ENCODE data around the gene PLK4.

Gene PLK4

DNA sequence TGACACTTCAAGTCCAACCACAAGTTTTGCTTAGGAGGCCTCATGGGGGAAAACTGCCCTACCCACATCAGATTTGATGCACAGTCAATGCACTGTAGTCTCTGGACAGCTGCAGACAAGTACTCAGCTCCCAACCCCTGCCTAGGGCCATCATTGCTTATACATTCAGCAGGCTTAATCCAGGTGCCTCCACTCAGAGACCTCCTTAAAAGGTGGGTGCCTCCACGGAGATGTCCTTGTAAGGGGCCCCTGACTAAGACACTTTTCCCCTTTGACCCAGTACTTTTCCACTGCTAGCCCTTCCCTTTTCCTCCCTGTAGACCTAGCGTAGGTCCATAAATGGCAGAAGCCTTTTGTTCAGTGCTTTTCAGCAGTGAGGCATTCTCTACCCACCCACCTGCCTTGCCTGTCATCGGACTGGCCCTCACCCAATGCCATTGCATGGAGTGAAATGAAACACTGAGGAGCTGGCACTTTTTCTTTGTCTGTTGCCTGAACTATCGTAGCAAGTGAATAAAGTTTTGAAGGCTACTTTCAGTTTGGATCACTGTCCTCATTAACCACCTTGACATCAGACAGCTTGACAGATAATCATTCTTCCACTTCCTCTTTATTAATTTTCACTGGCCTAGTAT lies 23.8 kb upstream of the PLK4 start:
- no peak overlapping the region for H3K27ac ChIP-seq (ENCODE audit: low read depth in 2 of 2, low read length in 2 of 2)
- H3K9ac ChIP-seq (ENCODE audit: low read depth in 1 of 2, low read length in 2 of 2), result no peak overlapping the region
- no peaks in the 10 kb centered on the region for H3K27me3 ChIP-seq (ENCODE audit: control insufficient read depth in 2 of 2, insufficient read depth in 2 of 2, low read length in 2 of 2)
- H3K36me3 ChIP-seq (ENCODE audit: control insufficient read depth in 2 of 2, insufficient read depth in 2 of 2, low read length in 2 of 2), result no peaks in the 10 kb centered on the region
- peaks cover 0 to 3% of the 10 kb centered on the region in 2 donors for H3K9me3 ChIP-seq (ENCODE audit: control insufficient read depth in 2 of 2, low read length in 2 of 2)
- H3K4me1 ChIP-seq (ENCODE audit: control insufficient read depth in 2 of 2, insufficient read depth in 2 of 2, low read length in 2 of 2), result no peaks in the 10 kb centered on the region
- H3K4me3 ChIP-seq (ENCODE audit: low read length in 2 of 2), result no peak overlapping the region

DNA sequence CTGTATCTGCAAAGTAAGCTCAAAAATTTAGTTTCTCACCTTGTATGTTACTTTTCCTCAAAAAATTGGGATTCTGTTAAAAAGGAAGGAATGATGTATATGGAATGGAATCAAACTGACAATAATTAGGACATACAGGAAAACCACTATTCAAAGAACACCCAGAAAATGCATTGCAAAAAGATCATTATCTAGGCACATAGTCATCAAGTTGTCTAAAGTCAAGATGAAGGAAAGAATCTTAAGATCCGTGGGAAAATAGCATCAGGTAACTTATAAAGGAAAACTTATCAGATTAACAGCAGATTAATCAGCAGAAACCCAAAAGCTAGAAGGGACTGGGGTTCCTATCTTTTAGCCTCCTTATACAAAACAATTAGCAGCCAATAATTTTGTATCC lies 23.1 kb upstream of the PLK4 start:
- no peaks in the 10 kb centered on the region for H3K4me1 ChIP-seq (ENCODE audit: control insufficient read depth in 2 of 2, insufficient read depth in 2 of 2, low read length in 2 of 2)
- no peaks in the 10 kb centered on the region for H3K36me3 ChIP-seq (ENCODE audit: control insufficient read depth in 2 of 2, insufficient read depth in 2 of 2, low read length in 2 of 2)
- H3K27me3 ChIP-seq (ENCODE audit: control insufficient read depth in 2 of 2, insufficient read depth in 2 of 2, low read length in 2 of 2), result no peaks in the 10 kb centered on the region
- H3K9me3 ChIP-seq (ENCODE audit: control insufficient read depth in 2 of 2, low read length in 2 of 2), result peaks cover 0 to 3% of the 10 kb centered on the region in 2 donors
- H3K9ac ChIP-seq (ENCODE audit: low read depth in 1 of 2, low read length in 2 of 2), result no peak overlapping the region
- no peak overlapping the region for H3K4me3 ChIP-seq (ENCODE audit: low read length in 2 of 2)
- no peak overlapping the region for H3K27ac ChIP-seq (ENCODE audit: low read depth in 2 of 2, low read length in 2 of 2)

DNA sequence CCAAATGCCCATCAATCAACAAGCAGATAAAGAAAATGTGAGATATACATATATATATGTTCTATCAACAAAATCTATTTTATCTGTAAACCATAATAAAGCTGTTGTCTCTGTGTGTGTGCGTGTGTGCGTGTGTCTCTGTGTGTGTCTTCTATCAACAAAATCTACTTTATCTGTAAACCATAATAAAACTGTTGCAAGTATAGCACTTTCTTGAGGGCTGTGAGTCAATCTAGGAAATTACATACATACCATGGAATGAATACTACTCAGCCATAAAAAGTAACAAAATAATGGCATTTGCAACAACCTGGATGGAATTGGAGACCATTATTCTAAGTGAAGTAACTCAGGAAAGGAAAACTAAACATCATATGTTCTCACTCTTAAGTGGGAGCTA lies 12.5 kb upstream of the PLK4 start:
- no peaks in the 10 kb centered on the region for H3K36me3 ChIP-seq (ENCODE audit: control insufficient read depth in 2 of 2, insufficient read depth in 2 of 2, low read length in 2 of 2)
- H3K27ac ChIP-seq (ENCODE audit: low read depth in 2 of 2, low read length in 2 of 2), result no peak overlapping the region
- H3K27me3 ChIP-seq (ENCODE audit: control insufficient read depth in 2 of 2, insufficient read depth in 2 of 2, low read length in 2 of 2), result no peaks in the 10 kb centered on the region
- H3K9me3 ChIP-seq (ENCODE audit: control insufficient read depth in 2 of 2, low read length in 2 of 2), result no peaks in the 10 kb centered on the region
- H3K4me1 ChIP-seq (ENCODE audit: control insufficient read depth in 2 of 2, insufficient read depth in 2 of 2, low read length in 2 of 2), result no peaks in the 10 kb centered on the region
- no peak overlapping the region for H3K4me3 ChIP-seq (ENCODE audit: low read length in 2 of 2)
- H3K9ac ChIP-seq (ENCODE audit: low read depth in 1 of 2, low read length in 2 of 2), result no peak overlapping the region

DNA sequence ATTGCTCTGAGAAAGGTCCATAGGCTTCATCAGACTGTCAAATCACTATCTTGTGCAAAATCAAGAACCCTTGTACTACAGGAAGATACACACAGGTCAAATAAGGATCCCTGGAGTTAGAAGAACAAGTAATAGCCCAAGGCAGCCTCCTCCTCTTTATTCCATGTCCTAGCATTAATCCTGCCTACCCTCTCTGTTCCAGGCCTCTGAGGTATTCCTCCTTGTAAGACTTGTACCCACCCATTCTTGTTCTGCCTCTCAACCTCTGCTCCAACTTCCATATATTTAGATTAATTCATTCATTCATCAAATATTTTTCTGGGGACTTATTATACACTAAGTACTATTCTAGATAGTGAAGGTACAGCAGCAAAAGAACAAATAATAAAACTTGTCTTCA lies 10.4 kb upstream of the PLK4 start:
- no peaks in the 10 kb centered on the region for H3K9me3 ChIP-seq (ENCODE audit: control insufficient read depth in 2 of 2, low read length in 2 of 2)
- H3K36me3 ChIP-seq (ENCODE audit: control insufficient read depth in 2 of 2, insufficient read depth in 2 of 2, low read length in 2 of 2), result no peaks in the 10 kb centered on the region
- no peak overlapping the region for H3K9ac ChIP-seq (ENCODE audit: low read depth in 1 of 2, low read length in 2 of 2)
- no peak overlapping the region for H3K4me3 ChIP-seq (ENCODE audit: low read length in 2 of 2)
- H3K27me3 ChIP-seq (ENCODE audit: control insufficient read depth in 2 of 2, insufficient read depth in 2 of 2, low read length in 2 of 2), result no peaks in the 10 kb centered on the region
- no peaks in the 10 kb centered on the region for H3K4me1 ChIP-seq (ENCODE audit: control insufficient read depth in 2 of 2, insufficient read depth in 2 of 2, low read length in 2 of 2)
- no peak overlapping the region for H3K27ac ChIP-seq (ENCODE audit: low read depth in 2 of 2, low read length in 2 of 2)

DNA sequence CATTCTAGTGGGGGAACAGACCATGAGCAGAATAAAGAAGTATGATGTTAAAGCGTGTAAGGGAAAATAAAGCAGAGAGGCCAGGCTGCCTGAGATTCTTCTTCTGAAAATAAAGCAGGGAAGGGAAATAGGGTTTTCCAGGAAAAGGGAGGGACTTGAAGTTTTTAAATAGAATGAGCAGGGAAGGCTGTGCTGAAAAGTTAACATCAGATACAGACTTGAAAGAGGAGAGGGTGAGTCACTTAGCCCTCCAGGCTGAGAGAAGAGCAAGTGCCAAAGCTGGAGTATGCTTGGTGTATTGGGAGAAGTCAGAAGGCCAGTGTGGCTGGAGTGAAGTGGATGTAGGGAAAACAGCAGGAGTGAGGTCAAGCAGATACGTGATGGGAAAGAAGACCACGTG lies 10.0 kb upstream of the PLK4 start:
- Histone ChIP-seq H3K4me1 (ENCODE audit: control insufficient read depth in 2 of 2, insufficient read depth in 2 of 2, low read length in 2 of 2) (no peaks in the 10 kb centered on the region), H3K9ac (ENCODE audit: low read depth in 1 of 2, low read length in 2 of 2) (no peak overlapping the region), H3K9me3 (ENCODE audit: control insufficient read depth in 2 of 2, low read length in 2 of 2) (no peaks in the 10 kb centered on the region), H3K27ac (ENCODE audit: low read depth in 2 of 2, low read length in 2 of 2) (no peak overlapping the region), H3K4me3 (ENCODE audit: low read length in 2 of 2) (no peak overlapping the region), H3K27me3 (ENCODE audit: control insufficient read depth in 2 of 2, insufficient read depth in 2 of 2, low read length in 2 of 2) (no peaks in the 10 kb centered on the region), H3K36me3 (ENCODE audit: control insufficient read depth in 2 of 2, insufficient read depth in 2 of 2, low read length in 2 of 2) (no peaks in the 10 kb centered on the region)

DNA sequence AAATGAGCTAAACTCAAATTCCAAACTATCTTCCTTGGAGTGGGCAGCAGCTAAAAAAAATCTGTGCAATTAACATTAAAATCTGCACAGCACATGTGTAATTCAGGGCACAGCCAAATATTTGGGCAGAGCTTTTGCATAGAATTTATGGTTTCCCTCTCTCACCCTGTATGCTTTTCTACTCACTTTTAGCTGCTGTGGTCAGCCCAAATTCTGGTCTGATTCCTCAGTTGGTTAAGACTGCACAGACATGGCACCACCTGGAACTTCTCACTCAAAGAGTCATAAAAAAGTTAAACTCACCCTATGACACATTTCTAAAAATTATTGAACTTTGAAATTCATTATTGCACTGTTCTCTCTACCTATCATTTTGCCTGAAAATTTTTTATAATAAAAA lies 4.9 kb upstream of the PLK4 start:
- Histone ChIP-seq H3K9me3 (ENCODE audit: control insufficient read depth in 2 of 2, low read length in 2 of 2) (no peaks in the 10 kb centered on the region), H3K27me3 (ENCODE audit: control insufficient read depth in 2 of 2, insufficient read depth in 2 of 2, low read length in 2 of 2) (no peaks in the 10 kb centered on the region)

DNA sequence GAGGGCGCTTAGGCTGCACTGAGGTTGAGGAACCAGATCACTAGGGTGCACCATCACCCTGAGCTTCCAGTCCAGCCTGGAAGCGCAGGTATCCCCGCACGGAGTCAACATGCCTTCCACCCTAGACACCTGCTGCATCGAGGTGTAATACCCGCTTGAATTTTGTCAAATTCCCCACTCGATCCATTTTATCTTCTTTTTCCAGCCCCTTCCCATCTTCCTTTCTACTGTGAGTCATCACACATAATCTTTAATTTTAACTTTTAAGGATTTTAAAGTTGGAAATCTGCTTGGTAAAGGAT lies 821 bp downstream of the PLK4 start:
- Histone ChIP-seq H3K27ac (ENCODE audit: low read depth in 2 of 2, low read length in 2 of 2) (peak overlapping the region; percentile 83 to 88), H3K9me3 (ENCODE audit: control insufficient read depth in 2 of 2, low read length in 2 of 2) (no peaks in the 10 kb centered on the region), H3K4me3 (ENCODE audit: low read length in 2 of 2) (peak overlapping the region; percentile 85 to 95), H3K27me3 (ENCODE audit: control insufficient read depth in 2 of 2, insufficient read depth in 2 of 2, low read length in 2 of 2) (no peaks in the 10 kb centered on the region), H3K9ac (ENCODE audit: low read depth in 1 of 2, low read length in 2 of 2) (peak overlapping the region; percentile 63 to 82), H3K4me1 (ENCODE audit: control insufficient read depth in 2 of 2, insufficient read depth in 2 of 2, low read length in 2 of 2) (peaks cover 0 to 8% of the 10 kb centered on the region in 2 donors), H3K36me3 (ENCODE audit: control insufficient read depth in 2 of 2, insufficient read depth in 2 of 2, low read length in 2 of 2) (peaks cover 4 to 7% of the 10 kb centered on the region in 2 donors)

More for the DNA sequence above, 4.9 kb upstream of the PLK4 start:
- Histone ChIP-seq H3K9ac (ENCODE audit: low read depth in 1 of 2, low read length in 2 of 2) (no peak overlapping the region), H3K36me3 (ENCODE audit: control insufficient read depth in 2 of 2, insufficient read depth in 2 of 2, low read length in 2 of 2) (no peaks in the 10 kb centered on the region), H3K4me3 (ENCODE audit: low read length in 2 of 2) (no peak overlapping the region), H3K27ac (ENCODE audit: low read depth in 2 of 2, low read length in 2 of 2) (no peak overlapping the region), H3K4me1 (ENCODE audit: control insufficient read depth in 2 of 2, insufficient read depth in 2 of 2, low read length in 2 of 2) (peaks cover 0 to 3% of the 10 kb centered on the region in 2 donors)

DNA sequence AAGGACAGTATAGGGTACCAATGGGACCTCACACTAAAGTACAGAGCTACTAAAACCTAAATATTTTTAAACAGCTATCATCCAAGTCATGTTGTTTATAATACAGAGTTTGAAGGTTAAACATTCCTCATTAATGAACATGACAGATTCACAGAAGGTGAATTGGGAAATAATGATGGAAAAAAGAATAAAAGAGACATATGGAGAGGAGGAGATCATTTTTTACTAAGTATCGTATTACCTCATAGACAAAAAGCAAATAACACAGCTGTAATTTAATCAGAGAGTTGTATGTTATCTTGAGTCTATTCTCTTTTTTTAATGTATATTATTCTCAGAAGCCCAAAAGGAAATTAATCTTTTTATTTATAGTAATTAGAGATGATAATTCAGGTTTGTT lies 7.9 kb downstream of the PLK4 start:
- no peaks in the 10 kb centered on the region for H3K27me3 ChIP-seq (ENCODE audit: control insufficient read depth in 2 of 2, insufficient read depth in 2 of 2, low read length in 2 of 2)
- no peak overlapping the region for H3K27ac ChIP-seq (ENCODE audit: low read depth in 2 of 2, low read length in 2 of 2)
- H3K9me3 ChIP-seq (ENCODE audit: control insufficient read depth in 2 of 2, low read length in 2 of 2), result no peaks in the 10 kb centered on the region
- peaks cover 4 to 7% of the 10 kb centered on the region in 2 donors for H3K36me3 ChIP-seq (ENCODE audit: control insufficient read depth in 2 of 2, insufficient read depth in 2 of 2, low read length in 2 of 2)
- no peak overlapping the region for H3K4me3 ChIP-seq (ENCODE audit: low read length in 2 of 2)
- no peaks in the 10 kb centered on the region for H3K4me1 ChIP-seq (ENCODE audit: control insufficient read depth in 2 of 2, insufficient read depth in 2 of 2, low read length in 2 of 2)
- H3K9ac ChIP-seq (ENCODE audit: low read depth in 1 of 2, low read length in 2 of 2), result no peak overlapping the region

DNA sequence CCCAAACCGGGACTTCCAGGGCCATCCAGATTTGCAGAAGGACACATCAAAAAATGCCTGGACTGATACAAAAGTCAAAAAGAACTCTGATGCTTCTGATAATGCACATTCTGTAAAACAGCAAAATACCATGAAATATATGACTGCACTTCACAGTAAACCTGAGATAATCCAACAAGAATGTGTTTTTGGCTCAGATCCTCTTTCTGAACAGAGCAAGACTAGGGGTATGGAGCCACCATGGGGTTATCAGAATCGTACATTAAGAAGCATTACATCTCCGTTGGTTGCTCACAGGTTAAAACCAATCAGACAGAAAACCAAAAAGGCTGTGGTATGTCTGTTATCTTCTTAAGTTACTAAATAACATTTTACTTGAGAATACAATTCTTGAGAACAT lies 9.2 kb downstream of the PLK4 start:
- Histone ChIP-seq H3K9ac (ENCODE audit: low read depth in 1 of 2, low read length in 2 of 2) (no peak overlapping the region), H3K4me3 (ENCODE audit: low read length in 2 of 2) (no peak overlapping the region), H3K9me3 (ENCODE audit: control insufficient read depth in 2 of 2, low read length in 2 of 2) (no peaks in the 10 kb centered on the region), H3K36me3 (ENCODE audit: control insufficient read depth in 2 of 2, insufficient read depth in 2 of 2, low read length in 2 of 2) (peaks cover 4 to 7% of the 10 kb centered on the region in 2 donors), H3K27me3 (ENCODE audit: control insufficient read depth in 2 of 2, insufficient read depth in 2 of 2, low read length in 2 of 2) (no peaks in the 10 kb centered on the region), H3K27ac (ENCODE audit: low read depth in 2 of 2, low read length in 2 of 2) (no peak overlapping the region), H3K4me1 (ENCODE audit: control insufficient read depth in 2 of 2, insufficient read depth in 2 of 2, low read length in 2 of 2) (no peaks in the 10 kb centered on the region)

DNA sequence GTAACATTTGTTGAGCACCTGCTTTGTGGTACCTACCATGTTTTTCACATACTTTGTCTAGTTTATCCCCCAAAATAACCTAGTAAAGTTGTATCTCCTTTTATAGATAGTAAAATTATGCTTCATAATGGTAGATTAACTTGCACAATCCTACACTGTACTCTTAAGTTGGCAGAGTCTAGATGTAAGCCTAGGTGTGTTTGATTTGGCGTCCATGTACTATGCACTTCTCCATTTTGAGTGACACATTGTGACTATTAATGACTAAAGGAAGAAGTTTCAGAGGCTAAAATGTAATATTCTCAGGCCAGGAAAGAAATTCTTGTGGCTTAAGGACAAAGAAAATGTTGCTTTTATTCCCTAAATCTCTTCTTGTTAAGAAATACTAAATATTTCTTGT lies 15.4 kb downstream of the PLK4 start:
- no peaks in the 10 kb centered on the region for H3K9me3 ChIP-seq (ENCODE audit: control insufficient read depth in 2 of 2, low read length in 2 of 2)
- no peak overlapping the region for H3K4me3 ChIP-seq (ENCODE audit: low read length in 2 of 2)
- no peaks in the 10 kb centered on the region for H3K36me3 ChIP-seq (ENCODE audit: control insufficient read depth in 2 of 2, insufficient read depth in 2 of 2, low read length in 2 of 2)
- H3K27me3 ChIP-seq (ENCODE audit: control insufficient read depth in 2 of 2, insufficient read depth in 2 of 2, low read length in 2 of 2), result no peaks in the 10 kb centered on the region
- H3K4me1 ChIP-seq (ENCODE audit: control insufficient read depth in 2 of 2, insufficient read depth in 2 of 2, low read length in 2 of 2), result no peaks in the 10 kb centered on the region
- H3K9ac ChIP-seq (ENCODE audit: low read depth in 1 of 2, low read length in 2 of 2), result no peak overlapping the region
- no peak overlapping the region for H3K27ac ChIP-seq (ENCODE audit: low read depth in 2 of 2, low read length in 2 of 2)

DNA sequence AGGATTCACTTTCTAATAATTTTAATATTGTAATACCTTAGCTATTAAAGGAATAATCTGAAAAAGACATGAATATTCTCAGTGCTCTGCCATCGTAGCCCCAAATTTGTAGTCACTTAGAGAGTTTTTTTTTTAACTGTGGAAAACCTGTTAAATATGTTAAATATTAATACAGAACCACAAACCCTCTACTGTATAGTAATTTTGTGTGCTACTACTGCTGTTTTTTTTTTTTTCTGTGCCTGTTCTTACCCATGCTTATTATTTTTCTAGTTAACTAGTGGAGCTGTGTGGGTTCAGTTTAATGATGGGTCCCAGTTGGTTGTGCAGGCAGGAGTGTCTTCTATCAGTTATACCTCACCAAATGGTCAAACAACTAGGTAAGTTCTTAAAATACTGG lies 15.8 kb downstream of the PLK4 start:
- H3K4me1 ChIP-seq (ENCODE audit: control insufficient read depth in 2 of 2, insufficient read depth in 2 of 2, low read length in 2 of 2), result no peaks in the 10 kb centered on the region
- H3K9ac ChIP-seq (ENCODE audit: low read depth in 1 of 2, low read length in 2 of 2), result no peak overlapping the region
- H3K4me3 ChIP-seq (ENCODE audit: low read length in 2 of 2), result no peak overlapping the region
- no peaks in the 10 kb centered on the region for H3K27me3 ChIP-seq (ENCODE audit: control insufficient read depth in 2 of 2, insufficient read depth in 2 of 2, low read length in 2 of 2)
- H3K36me3 ChIP-seq (ENCODE audit: control insufficient read depth in 2 of 2, insufficient read depth in 2 of 2, low read length in 2 of 2), result no peaks in the 10 kb centered on the region
- H3K27ac ChIP-seq (ENCODE audit: low read depth in 2 of 2, low read length in 2 of 2), result no peak overlapping the region
- H3K9me3 ChIP-seq (ENCODE audit: control insufficient read depth in 2 of 2, low read length in 2 of 2), result no peaks in the 10 kb centered on the region
